Fibroblast of skin of abdomen (primary cell): ENCODE data around the gene ADPRH.

ENCODE experiments used
- DNase-seq: peaks from one replicate; pipeline ENCODE4 v3.0.0-alpha.2; 2013

The ADPRH gene

DNA sequence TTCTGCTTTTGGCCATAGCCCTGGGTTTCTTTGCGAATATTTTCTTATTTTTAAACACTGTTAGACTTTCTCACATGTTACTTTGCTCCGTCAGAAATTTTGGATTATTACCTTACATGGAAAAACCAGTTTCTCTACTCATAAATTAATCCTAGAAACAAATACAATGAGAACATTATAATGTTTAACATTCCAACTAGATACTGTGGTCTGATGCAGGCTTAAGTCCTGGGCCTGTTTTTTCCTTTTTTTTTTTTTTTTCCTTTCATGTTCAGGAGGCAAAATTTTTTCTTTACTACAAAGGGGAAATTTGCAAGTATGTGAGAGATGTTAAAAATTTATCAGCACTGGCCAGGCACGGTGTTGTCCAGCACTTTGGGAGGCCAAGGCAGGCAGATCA, 52.2 kb downstream of the ADPRH start:
- DNase-seq = peak; percentile 73

DNA sequence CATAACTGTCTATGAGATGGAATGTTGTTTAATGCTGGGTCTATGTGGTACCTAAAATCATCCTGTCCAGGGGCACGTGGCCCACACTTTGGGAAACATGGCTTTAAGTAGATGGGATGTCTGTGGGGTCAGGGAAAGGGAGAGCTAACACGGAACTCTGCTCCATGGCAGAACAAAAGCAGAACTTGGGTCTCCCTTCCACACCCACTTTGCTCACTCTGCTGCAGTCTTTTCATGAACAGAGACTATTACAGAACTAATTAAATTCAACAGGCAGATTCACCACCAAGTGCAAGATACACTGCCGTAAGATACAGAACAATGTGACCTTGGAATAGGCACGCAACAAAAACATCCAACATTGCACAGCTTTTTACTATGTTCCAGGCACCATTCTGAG, 52.9 kb downstream of the ADPRH start:
- DNase-seq = peak; percentile 33

DNA sequence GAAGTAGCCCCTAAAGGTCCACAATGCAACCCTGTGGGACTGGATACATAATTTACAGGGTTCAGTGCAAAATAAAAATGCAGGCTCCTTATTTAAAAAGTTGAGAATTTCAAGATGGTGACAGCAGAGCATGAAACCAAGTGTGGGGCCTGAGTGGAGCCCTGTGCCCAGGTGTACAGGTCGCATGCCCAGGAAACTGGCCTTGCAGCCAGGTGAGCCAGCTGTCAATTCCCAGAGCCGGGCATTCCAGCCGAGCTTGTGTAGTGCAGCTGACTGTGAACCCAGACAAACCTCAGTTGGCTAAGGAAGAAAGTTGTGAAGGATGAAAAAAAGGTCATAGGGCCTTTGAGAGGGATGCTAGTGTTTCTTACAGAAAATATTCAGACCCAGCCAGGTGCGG, 53.5 kb downstream of the ADPRH start:
- DNase-seq = no peak

DNA sequence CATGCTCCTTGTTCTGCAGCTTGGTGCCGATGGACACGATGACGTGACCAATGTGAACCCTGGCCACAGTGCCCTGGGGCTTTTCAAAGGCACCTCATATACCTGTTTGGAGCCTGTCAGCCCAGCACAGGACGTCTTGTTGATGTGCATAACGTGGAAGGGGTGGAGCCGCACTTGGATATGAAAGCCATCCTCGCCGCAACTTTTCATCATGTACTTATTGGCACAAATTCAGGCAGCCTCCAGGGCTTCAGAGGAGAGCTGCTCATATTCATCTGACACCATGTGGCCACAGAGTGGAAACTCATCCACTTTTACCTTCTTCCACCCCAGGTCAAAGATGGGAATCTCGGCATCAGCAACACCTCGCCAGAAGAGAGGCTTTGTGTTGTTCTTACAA, 56.4 kb downstream of the ADPRH start:
- DNase-seq = no peak

DNA sequence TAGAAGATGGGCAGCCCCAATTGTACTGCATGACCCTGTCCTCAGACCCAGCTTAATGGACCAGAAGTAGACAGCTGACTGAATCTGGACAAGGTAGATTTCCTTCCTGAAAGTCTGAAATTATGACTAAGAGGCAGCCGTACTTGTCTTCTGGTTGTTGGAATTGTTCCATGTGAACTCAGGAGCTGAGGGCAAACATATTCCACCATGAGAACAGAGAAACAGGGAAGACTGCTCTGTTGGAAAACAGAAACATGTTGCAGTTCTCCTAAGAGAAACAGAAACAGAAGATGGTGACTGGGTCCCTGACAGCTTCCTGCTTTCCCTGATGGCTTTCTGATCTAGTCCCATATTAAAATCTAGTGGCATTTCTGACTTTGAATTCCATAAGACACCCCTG, 57.0 kb downstream of the ADPRH start:
- peak; percentile 43 for DNase-seq

DNA sequence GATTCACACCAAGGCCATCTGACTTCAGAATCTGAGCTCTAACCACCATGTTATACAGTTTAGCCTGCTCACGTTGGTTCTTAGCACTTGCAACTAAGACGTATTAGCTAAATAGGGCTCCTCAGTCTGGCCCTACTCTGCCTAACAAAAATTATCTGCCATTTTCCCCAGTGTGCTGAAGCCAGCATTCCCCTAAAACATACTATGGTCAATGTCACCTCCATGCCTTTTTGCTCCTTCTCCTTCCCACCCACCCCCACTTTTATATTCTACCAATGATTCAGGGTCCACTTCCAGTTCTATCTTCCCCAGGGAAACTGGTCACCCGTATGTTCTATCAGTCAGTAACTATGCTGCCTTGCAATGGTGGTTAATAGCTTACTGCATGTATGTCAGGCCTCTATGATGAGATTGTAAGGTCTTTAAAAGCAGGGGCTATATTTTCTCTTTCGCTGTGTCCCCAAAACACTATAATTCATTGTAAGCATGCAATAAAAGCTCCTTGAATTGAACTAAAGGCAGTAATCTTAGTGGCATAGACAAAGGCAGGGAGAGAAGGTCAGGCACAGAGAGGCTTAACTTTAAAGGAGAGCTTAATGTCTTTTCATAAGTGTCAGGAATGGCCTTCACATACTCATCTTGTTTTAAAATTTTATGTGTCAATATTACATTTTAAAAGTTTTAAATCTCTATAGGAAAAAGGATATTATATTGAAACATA, 57.8 kb downstream of the ADPRH start:
- DNase-seq = no peak

DNA sequence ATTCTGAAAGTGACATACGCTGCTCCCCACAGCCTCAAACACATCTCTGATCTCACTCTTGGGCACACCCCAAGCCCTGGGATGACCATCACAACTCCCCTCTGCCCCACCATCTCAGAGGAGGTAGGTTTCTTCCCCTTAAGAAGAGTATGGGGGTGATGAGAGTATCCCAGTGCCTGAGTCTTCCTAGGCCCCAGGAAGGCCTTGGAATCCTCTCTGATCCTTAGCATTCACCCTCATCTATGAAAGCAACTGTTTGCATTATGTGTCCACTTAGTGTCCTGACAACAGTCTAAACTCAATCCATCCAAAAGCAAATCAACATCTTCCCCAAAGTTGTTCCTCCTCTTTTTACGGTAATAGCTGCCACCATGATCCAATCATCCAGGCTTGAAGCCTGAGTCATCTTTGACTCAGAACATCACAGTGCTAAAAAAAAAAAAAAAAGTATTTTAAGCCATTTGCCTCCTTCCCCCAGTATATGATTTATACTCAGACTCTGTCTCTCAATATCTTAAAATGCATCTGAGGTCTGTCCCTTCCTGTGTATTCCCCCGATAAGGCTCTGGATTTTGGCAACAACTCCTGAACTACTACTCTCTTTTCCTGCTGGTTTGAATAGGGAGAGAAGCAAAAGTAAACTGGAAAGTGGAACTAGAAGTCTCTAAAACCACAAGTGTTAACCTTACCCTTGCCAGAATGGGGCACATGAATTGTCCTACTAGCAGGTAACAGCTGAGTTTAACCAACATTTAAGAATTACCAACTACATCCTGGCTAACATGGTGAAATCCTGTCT, 58.6 kb downstream of the ADPRH start:
- peak; percentile 95 for DNase-seq
